IMR-90 (cell line): ENCODE results near the gene RANBP2. TPM values are rescaled to one million over a fixed set of nuclear protein-coding genes. Genes with fewer than 3 reads are reported as not detected.

Experiments used
- ATAC-seq: fragments of 200-7000 bp; cut with Tn5 transposase; 2 replicates; pipeline ENCODE4 v1.9.1; 2020; ENCODE audit warnings: low read depth, mild to moderate bottlenecking, moderate library complexity
- BruUV-seq: library from RNA; stranded (reverse); fragments of 400-500 nt; replicated peaks from 2 replicates; lab custom pipeline; 2021; lab: Mats Ljungman, UMichigan
- CTCF ChIA-PET: fragments of 300-600 bp; formaldehyde crosslinking; extraction: SDS; loops from one replicate; lab custom pipeline; 2021; ENCODE audit warnings: antibody characterized with exemption; lab: Yijun Ruan, JAX
- POLR2A ChIA-PET: fragments of 300-600 bp; sonication (Branson Sonifier 250); formaldehyde crosslinking; loops from one replicate; lab custom pipeline; 2022; ENCODE audit warnings: antibody characterized with exemption; ENCODE audit not compliant: unreplicated experiment; lab: Charles Lee
- DNase-seq: peaks from one replicate; pipeline ENCODE4 v3.0.0; 2013
- H2AFZ ChIP-seq: replicated peaks from 2 replicates; pipeline ENCODE3; 2013; ENCODE audit warnings: low read length, mild to moderate bottlenecking; ENCODE audit not compliant: poor library complexity
- H2AK5ac ChIP-seq: 2 replicates; pipeline ENCODE4 v1.6.1; 2013; ENCODE audit warnings: low read depth, low read length, inconsistent platforms
- H2AK9ac ChIP-seq: replicated peaks from 2 replicates; pipeline ENCODE3; 2013; ENCODE audit warnings: mild to moderate bottlenecking, low read depth, low read length, moderate library complexity; ENCODE audit not compliant: poor library complexity
- H2BK120ac ChIP-seq: 2 replicates; pipeline ENCODE4 v1.6.1; 2013; ENCODE audit warnings: low read depth, low read length, inconsistent platforms
- H2BK15ac ChIP-seq: 3 replicates; pipeline ENCODE4 v1.6.1; 2013; ENCODE audit warnings: low read depth, low read length, inconsistent platforms
- H2BK20ac ChIP-seq: 2 replicates; pipeline ENCODE4 v1.6.1; 2013; ENCODE audit warnings: low read depth, mild to moderate bottlenecking, inconsistent platforms, low read length, moderate library complexity
- H2BK5ac ChIP-seq: 2 replicates; pipeline ENCODE4 v1.6.1; 2013; ENCODE audit warnings: mild to moderate bottlenecking, low read depth, low read length, inconsistent platforms; ENCODE audit not compliant: poor library complexity, severe bottlenecking
- H3K14ac ChIP-seq: replicated peaks from 2 replicates; pipeline ENCODE4 v1.6.1; 2013; ENCODE audit warnings: low read depth, low read length, inconsistent platforms
- H3K18ac ChIP-seq: 2 replicates; pipeline ENCODE4 v1.6.1; 2013; ENCODE audit warnings: low read depth, low read length, control low read depth
- H3K23ac ChIP-seq: 2 replicates; pipeline ENCODE4 v1.6.1; 2013; ENCODE audit warnings: low read depth, low read length, inconsistent platforms
- H3K27ac ChIP-seq: 2 replicates; pipeline ENCODE4 v1.5.1; 2013; ENCODE audit warnings: mild to moderate bottlenecking, control low read depth, low read length; ENCODE audit not compliant: insufficient read depth
- H3K27me3 ChIP-seq: 2 replicates; pipeline ENCODE4 v1.6.1; 2013; ENCODE audit warnings: low read length; ENCODE audit not compliant: control insufficient read depth, insufficient read depth
- H3K36me3 ChIP-seq: 2 replicates; pipeline ENCODE4 v1.6.1; 2013; ENCODE audit warnings: low read length, mixed read lengths; ENCODE audit not compliant: control insufficient read depth, insufficient read depth
- H3K4ac ChIP-seq: 2 replicates; pipeline ENCODE4 v1.6.1; 2013; ENCODE audit warnings: low read depth, low read length, inconsistent platforms
- H3K4me1 ChIP-seq: 2 replicates; pipeline ENCODE4 v1.6.1; 2013; ENCODE audit warnings: low read length, mixed read lengths; ENCODE audit not compliant: control insufficient read depth, insufficient read depth
- H3K4me2 ChIP-seq: 2 replicates; pipeline ENCODE4 v1.6.1; 2013; ENCODE audit warnings: low read depth, mild to moderate bottlenecking, control low read depth, low read length, moderate library complexity
- H3K4me3 ChIP-seq: 2 replicates; pipeline ENCODE4 v1.5.1; 2013; ENCODE audit warnings: low read depth, mild to moderate bottlenecking, control low read depth, low read length, moderate library complexity; ENCODE audit not compliant: insufficient read depth
- H3K56ac ChIP-seq: 2 replicates; pipeline ENCODE4 v1.6.1; 2013; ENCODE audit warnings: low read length, inconsistent platforms; ENCODE audit not compliant: insufficient read depth; ENCODE audit errors: extremely low read depth
- H3K79me1 ChIP-seq, 2 experiments: 2 replicates each; pipeline ENCODE4 v1.6.1; 2013; ENCODE audit warnings: low read length in 2 of 2, inconsistent platforms in 1 of 2, low read depth in 1 of 2
- H3K9ac ChIP-seq: 2 replicates; pipeline ENCODE4 v1.6.1; 2013; ENCODE audit warnings: low read depth, low read length, control low read depth
- H3K9me1 ChIP-seq: 2 replicates; pipeline ENCODE4 v1.6.1; 2013; ENCODE audit warnings: low read length, inconsistent platforms; ENCODE audit not compliant: insufficient read depth
- H3K9me3 ChIP-seq: 2 replicates; pipeline ENCODE4 v1.6.1; 2013; ENCODE audit warnings: low read length; ENCODE audit not compliant: control insufficient read depth, insufficient read depth
- H4K20me1 ChIP-seq: 2 replicates; pipeline ENCODE4 v1.6.1; 2013; ENCODE audit warnings: low read length, inconsistent platforms; ENCODE audit not compliant: insufficient read depth
- H4K5ac ChIP-seq: 2 replicates; pipeline ENCODE4 v1.6.1; 2013; ENCODE audit warnings: mild to moderate bottlenecking, low read depth, low read length, control low read depth
- H4K8ac ChIP-seq, 2 experiments: 2 replicates each; pipeline ENCODE4 v1.6.1; 2013; ENCODE audit warnings: low read depth in 2 of 2, low read length in 2 of 2, control low read depth in 1 of 2, inconsistent platforms in 1 of 2
- H4K91ac ChIP-seq: 2 replicates; pipeline ENCODE4 v1.6.1; 2013; ENCODE audit warnings: low read depth, low read length, inconsistent platforms; ENCODE audit not compliant: insufficient read depth
- BHLHE40 ChIP-seq: fragments of 150-350 bp; IDR thresholded peaks from 2 replicates; pipeline ENCODE4 v1.6.1; 2016; ENCODE audit warnings: mild to moderate bottlenecking, low read depth, low read length
- CEBPB ChIP-seq: IDR thresholded peaks from 2 replicates; pipeline ENCODE4 v1.6.1; 2012; ENCODE audit warnings: low read depth, low read length, improper control_type of control experiment
- CHD1 ChIP-seq: IDR thresholded peaks from 2 replicates; pipeline ENCODE4 v1.6.1; 2012; ENCODE audit warnings: low read depth, low read length, improper control_type of control experiment
- CTCF ChIP-seq: conservative IDR thresholded peaks from 2 replicates; pipeline ENCODE4 v1.5.1; 2012; ENCODE audit warnings: mild to moderate bottlenecking, low read depth, low read length, improper control_type of control experiment
- FOS ChIP-seq: fragments of 150-350 bp; IDR thresholded peaks from 2 replicates; pipeline ENCODE4 v1.6.1; 2016; ENCODE audit warnings: low read depth, low read length
- MAFK ChIP-seq: IDR thresholded peaks from 2 replicates; pipeline ENCODE4 v1.6.1; 2012; ENCODE audit warnings: low read depth, low read length, improper control_type of control experiment
- MAZ ChIP-seq: IDR thresholded peaks from 2 replicates; pipeline ENCODE4 v1.6.1; 2012; ENCODE audit warnings: low read depth, mild to moderate bottlenecking, low read length, improper control_type of control experiment, moderate library complexity, borderline replicate concordance
- MXI1 ChIP-seq: IDR thresholded peaks from 2 replicates; pipeline ENCODE4 v1.6.1; 2012; ENCODE audit warnings: low read depth, mild to moderate bottlenecking, low read length, moderate library complexity, borderline replicate concordance
- NFE2L2 ChIP-seq: fragments of 150-350 bp; IDR thresholded peaks from 2 replicates; pipeline ENCODE4 v1.6.1; 2016; ENCODE audit warnings: low read depth, mild to moderate bottlenecking, low read length
- RAD21 ChIP-seq: IDR thresholded peaks from 2 replicates; pipeline ENCODE4 v1.6.1; 2012; ENCODE audit warnings: low read length, improper control_type of control experiment
- RCOR1 ChIP-seq: IDR thresholded peaks from 2 replicates; pipeline ENCODE4 v1.6.1; 2012; ENCODE audit warnings: mild to moderate bottlenecking, low read length, improper control_type of control experiment; ENCODE audit not compliant: insufficient replicate concordance
- USF2 ChIP-seq: fragments of 150-350 bp; IDR thresholded peaks from 2 replicates; pipeline ENCODE4 v1.6.1; 2017; ENCODE audit warnings: mild to moderate bottlenecking, antibody characterized with exemption, low read length, low read depth
- WGBS, 2 experiments: methylation state at CpG; one replicate each; pipeline versions ENCODE4 v1.1.5 to v1.1.7; 2013; ENCODE audit warnings: missing lambda C conversion rate in 2 of 2; ENCODE audit not compliant: insufficient read length in 1 of 2; ENCODE audit errors: extremely low coverage in 2 of 2; 5-methylcytosine and 5-hydroxymethylcytosine counted together
- dilution Hi-C: fragments of 300-500 bp; cut with HindIII; formaldehyde crosslinking; loops from one replicate; pipeline ENCODE4 v1.14.3; 2018; ENCODE audit warnings: low sequenced_read_pairs; ENCODE audit not compliant: unreplicated experiment
- in situ Hi-C: fragments of 300-500 bp; cut with MboI; formaldehyde crosslinking; loops from 3 replicates; pipeline ENCODE4 v1.14.3; 2019; ENCODE audit warnings: low sequenced_read_pairs, inconsistent platforms, mixed read lengths
- intact Hi-C: fragments of 100-400 bp; cut with micrococcal nuclease; formaldehyde crosslinking; loops from 2 replicates; pipeline ENCODE4 v1.10.0; 2022
- polyA plus RNA-seq, 3 experiments: library from polyadenylated mRNA; depleted of rRNA; stranded (reverse); fragments of >200 nt; gene quantifications; 2 replicates each; pipeline ENCODE4 v1.2.3, GENCODE V29; 2012; ENCODE audit warnings: low replicate concordance in 1 of 3
- total RNA-seq: library from RNA; depleted of rRNA; stranded (reverse); fragments of >200 nt; gene quantifications from 2 replicates; pipeline ENCODE4 v1.2.3, GENCODE V29; 2012

Gene RANBP2
- total and polyA plus RNA-seq, 2 of the 4 experiments (the other 2 are of a cell fraction) = 9.8 to 64.9 TPM

GRCh38 chr2:108835040-108835439 lies 115.8 kb downstream of the RANBP2 start:
- no peaks in the 10 kb centered on the region for H3K4me1 ChIP-seq
- H4K8ac ChIP-seq = no peak overlapping the region
- H3K27ac ChIP-seq = no peak overlapping the region
- no peak overlapping the region for H3K4ac ChIP-seq
- H4K20me1 ChIP-seq = no peaks in the 10 kb centered on the region
- no peak overlapping the region for H3K56ac ChIP-seq
- no peak overlapping the region for H3K4me3 ChIP-seq
- ATAC-seq (no peak), DNase-seq (no peak)
- no peak overlapping the region for H4K91ac ChIP-seq
- H3K4me2 ChIP-seq = no peak overlapping the region
- no peak overlapping the region for H3K23ac ChIP-seq
- H3K79me1 ChIP-seq = no peaks in the 10 kb centered on the region
- intact Hi-C loops = no loop called here
- H2BK120ac ChIP-seq = no peak overlapping the region
- H4K5ac ChIP-seq = no peak overlapping the region
- WGBS, 2 experiments = no CpG with 5 or more reads among the region's 1 CpG
- TF ChIP-seq MAFK (no peak), NFE2L2 (no peak), USF2 (no peak), CHD1 (no peak), RAD21 (no peak), MAZ (no peak), BHLHE40 (no peak), RCOR1 (no peak), CTCF (no peak), MXI1 (no peak), CEBPB (no peak), FOS (no peak)
- no peak overlapping the region for H3K18ac ChIP-seq
- H3K9me1 ChIP-seq = no peaks in the 10 kb centered on the region
- H3K27me3 ChIP-seq = no peaks in the 10 kb centered on the region
- H2BK15ac ChIP-seq = no peak overlapping the region
- H3K9me3 ChIP-seq = no peaks in the 10 kb centered on the region
- H2BK20ac ChIP-seq = no peak overlapping the region
- H3K36me3 ChIP-seq = peaks cover 2% of the 10 kb centered on the region; the same call in 1 of the 2 replicates
- no peak overlapping the region for H2AK9ac ChIP-seq
- ChIA-PET CTCF (no interaction called here), POLR2A (no interaction called here)
- no TSS peak for BruUV-seq
- in situ Hi-C loops = no loop called here
- no peak overlapping the region for H2AK5ac ChIP-seq
- H2AFZ ChIP-seq = no peak overlapping the region
- no peak overlapping the region for H3K14ac ChIP-seq
- dilution Hi-C loops = no loop called here
- H3K9ac ChIP-seq = no peak overlapping the region
- no peak overlapping the region for H2BK5ac ChIP-seq
